Cerebellar cortex (tissue), 1 donor: ENCODE data around the gene CEP350.

Source experiments
- DNase-seq: peaks from one replicate; pipeline ENCODE4 v3.0.0-alpha.2; 2015; ENCODE audit warnings: low spot score

The CEP350 gene

DNA sequence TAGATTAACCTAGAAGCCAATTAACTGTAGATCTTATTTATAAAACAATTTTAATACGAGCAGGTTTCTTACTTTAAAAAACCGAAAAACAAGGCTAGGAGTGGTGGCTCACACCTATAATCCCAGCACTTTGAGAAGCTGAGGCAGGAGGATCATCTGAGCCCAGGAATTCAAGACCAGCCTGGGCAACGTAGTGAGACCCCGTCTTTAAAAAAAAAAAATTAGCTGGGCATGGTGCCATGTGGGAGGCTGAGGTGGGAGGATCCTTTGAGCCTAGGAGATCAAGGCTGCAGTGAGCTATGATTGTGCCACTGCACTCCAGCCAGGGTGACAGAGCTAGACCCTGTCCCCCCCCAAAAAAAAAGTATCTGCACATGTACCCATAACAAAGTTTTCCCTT, 110.8 kb downstream of the CEP350 start:
- no peak for DNase-seq

DNA sequence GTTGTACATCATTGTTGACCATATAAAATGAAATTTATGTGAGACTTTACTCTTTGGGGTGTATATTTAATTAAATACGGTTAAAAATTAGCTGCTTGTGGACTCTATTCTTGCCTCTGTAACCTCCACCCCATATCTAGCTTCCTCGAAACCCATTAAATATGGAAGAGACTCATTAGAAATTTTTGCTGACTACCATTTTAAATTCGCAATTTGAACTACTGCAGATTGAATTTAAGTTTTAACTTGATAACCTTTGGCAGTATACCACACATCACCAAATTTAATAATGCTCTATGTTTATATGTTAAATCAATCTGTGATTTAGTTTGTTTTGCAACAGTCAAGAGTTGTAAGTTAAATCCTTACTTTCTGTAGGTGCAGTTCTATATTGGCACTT, 111.5 kb downstream of the CEP350 start:
- no peak for DNase-seq

- no peak for DNase-seq
Measured at GRCh38 chr1:180070286-180070685, 115.7 kb downstream of the CEP350 start.

GRCh38 chr1:180071759-180072158, 117.1 kb downstream of the CEP350 start:
- no peak for DNase-seq

DNA sequence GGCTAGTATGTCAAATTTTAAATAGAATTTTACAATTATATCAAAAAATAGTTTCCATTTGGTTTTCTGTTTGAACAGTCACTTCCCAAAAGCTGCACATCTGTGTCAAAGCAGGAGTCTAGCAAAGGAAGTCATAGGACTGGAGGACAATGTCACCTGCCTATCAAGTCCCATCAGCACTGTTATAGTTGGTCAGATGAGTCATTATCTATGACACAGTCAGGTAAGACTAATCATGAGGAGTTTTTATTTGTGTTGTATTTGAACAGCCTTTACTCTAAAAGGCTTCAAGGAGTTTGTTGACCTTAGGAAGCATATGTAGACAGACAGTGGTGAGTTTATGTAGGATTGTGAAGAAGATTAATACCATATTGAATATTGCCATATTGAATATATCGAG, 125.8 kb downstream of the CEP350 start:
- no peak for DNase-seq

DNA sequence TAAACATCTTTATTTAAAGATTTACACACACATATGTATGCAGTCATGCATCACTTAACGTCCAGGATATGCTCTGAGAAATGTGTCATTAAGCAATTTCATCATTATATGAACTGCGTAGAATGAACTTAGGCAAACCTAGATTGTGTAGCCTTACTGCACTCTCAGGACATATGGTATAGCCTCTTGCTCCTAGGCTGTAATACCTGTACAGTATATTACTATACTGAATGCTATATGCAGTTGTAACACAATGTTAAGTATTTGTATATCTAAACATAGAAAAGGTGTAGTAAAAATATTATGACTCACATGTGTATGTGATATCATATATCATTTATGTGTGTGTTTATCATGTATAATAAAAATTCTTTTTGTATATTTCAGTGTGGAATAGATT, 126.9 kb downstream of the CEP350 start:
- no peak for DNase-seq

DNA sequence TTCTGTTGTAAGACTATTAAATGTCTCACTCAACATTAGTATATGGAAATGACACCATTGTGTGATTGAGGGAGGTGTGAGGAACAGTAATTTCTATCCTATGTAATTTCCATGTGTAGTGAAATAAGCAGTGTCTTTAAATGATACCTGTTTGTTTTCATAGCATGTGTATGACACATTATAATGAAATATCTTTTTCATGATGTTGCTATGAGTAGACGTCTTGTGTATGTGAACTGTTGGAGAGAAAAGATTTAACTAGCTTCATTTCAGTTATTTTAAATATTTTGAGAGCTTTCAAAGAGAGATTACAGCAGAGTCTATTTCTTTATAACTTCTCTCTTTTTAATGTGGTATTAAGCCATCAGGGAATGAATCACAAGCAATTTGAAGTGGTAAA, 128.6 kb downstream of the CEP350 start:
- no peak for DNase-seq

- no peak for DNase-seq
Measured at GRCh38 chr1:180084867-180085266, 130.3 kb downstream of the CEP350 start.

DNA sequence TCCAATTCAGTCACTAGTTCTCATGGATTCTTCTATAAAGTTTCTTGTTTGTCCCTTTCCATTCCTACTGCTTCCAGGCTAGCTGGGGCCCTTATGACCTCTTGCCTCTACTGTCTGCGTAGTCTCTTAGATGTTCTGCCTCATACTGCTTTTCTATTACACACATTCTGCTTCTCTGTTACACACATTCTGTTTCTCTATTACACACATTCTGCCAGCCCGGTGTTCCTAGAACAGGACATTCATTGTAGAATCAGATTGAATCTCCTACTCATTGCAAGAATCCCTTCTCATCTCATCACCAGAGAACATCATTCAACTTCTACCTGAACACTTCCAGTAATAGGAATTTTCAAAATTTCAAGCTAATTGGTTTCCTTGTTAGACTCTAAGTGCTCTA, 130.7 kb downstream of the CEP350 start:
- DNase-seq = no peak

DNA sequence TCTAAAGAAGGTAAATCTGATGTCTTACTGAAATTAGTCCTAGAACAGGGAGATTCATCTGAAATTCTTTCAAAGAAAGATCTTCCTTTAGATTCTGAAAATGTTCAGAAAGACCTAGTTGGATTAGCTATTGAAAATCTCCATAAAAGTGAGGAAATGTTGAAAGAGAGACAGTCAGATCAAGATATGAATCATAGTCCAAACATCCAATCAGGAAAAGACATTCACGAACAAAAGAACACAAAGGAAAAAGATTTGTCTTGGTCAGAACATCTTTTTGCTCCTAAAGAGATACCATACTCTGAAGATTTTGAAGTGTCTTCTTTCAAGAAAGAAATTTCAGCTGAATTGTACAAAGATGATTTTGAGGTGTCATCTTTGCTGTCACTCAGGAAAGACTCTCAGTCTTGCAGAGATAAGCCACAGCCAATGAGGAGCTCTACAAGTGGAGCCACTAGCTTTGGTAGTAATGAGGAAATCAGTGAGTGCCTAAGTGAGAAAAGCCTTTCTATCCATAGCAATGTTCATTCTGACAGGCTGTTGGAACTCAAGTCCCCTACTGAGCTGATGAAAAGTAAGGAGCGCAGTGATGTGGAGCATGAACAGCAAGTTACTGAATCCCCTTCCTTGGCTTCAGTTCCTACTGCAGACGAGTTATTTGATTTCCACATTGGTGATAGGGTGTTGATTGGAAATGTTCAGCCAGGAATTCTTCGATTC, 138.5 kb downstream of the CEP350 start:
- DNase-seq = no peak

DNA sequence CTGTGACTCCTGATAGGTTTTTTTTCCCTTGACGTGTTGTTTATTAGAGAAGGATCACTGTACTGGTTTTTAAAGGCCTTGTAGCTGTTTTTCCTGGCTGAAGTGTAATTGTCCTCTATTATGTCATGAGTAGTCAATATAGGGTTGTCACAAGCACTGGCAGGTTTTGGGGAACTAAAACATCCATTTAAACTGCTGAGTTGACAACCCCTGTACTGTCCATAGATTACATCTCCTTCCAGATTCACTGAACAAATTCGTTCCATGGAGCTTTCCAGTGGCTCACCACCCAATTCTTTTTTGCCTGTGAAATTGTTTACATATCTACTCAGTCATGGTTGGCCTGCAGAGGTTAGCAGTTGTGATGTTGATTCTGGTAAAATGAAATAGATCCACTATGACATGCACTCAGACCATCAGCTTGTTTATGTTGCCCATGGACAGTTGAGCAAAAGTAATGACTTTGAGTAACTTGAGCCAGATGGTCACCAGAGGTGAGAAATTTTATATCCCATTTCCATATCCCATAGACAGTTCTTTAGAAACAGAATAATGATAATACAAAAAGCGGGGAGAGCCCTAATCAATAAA, 140.2 kb downstream of the CEP350 start:
- DNase-seq = no peak

DNA sequence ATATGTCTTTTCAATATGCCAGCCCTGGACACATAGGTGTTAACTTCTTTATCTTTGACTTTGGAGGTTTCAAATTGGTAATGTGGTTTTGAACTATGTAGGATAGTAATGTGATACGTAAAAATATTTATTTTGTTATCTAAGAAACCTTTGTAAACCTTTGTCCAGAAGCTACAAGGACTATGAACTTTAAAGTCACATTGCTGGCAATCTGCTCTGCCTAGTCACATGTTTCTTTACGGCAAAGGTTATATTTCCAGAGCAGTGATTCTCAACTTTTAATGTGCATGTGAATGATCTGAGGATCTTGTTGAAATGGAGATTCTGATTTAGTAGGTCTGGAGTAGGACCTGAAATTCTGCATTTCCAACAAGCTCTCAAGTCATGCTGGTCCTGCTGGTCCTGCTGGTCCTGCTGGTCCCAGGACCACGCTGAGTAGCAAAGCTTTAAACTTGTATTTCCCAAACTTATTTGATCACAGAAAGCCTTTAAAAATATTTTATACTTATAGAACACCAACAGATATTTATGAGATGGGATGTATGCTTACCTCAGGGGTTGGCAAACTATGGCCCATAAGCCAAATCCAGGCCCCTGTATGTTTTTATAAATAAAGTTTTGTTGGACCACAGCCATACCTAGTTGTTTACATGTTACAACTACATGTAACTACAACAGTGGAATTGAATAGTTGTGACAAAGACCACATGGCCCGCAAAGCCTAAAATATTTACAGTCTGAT, 142.1 kb downstream of the CEP350 start:
- no peak for DNase-seq

DNA sequence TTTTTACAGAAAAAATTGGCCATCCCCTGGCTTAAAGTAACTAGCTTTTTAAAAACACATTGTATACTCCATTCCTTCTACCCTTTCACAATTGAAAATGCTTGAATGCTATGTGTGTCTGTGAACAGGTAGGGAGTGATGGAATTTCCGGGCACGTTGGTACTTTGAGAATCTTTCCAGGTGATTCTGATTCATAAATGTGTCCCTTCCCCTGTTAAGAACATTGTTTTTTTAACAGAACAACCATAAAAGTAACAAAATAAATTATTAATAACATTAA, 142.7 kb downstream of the CEP350 start:
- no peak for DNase-seq

DNA sequence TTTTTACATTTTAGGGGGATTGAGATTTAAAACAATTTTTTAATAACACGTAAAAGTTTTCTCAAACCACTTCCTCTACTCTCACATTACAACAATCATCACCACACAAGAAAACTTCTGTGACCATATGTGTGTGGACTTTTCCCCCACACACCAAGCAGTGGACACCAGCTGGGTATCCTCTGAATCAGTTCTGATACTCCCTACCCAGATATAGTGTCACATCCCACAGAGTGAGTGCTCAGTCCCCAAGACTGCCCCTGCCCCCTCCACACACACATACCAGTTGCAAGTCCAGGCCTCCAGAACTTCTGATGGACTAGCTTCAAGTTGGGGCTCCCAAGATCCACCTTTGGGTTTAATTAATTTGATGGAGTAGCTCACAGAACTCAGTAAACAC, 146.8 kb downstream of the CEP350 start:
- DNase-seq = no peak

DNA sequence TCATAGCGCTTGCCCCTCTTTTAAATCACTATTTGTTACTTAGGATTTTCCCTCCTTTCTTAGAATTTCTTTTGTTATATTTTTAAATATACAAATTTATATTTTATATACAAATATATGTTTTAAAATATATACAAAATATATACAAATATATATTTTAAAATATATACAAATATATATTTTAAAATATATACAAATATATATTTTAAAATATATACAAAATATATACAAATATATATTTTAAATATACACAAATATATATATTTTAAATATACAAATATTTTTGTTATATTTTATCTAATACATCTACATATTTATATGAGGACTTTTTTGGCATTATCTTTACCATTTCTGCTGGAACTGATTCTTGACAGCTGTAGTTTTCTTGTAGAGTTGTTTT, 149.2 kb downstream of the CEP350 start:
- no peak for DNase-seq

GRCh38 chr1:180112091-180112490, 157.5 kb downstream of the CEP350 start:
- DNase-seq = no peak

DNA sequence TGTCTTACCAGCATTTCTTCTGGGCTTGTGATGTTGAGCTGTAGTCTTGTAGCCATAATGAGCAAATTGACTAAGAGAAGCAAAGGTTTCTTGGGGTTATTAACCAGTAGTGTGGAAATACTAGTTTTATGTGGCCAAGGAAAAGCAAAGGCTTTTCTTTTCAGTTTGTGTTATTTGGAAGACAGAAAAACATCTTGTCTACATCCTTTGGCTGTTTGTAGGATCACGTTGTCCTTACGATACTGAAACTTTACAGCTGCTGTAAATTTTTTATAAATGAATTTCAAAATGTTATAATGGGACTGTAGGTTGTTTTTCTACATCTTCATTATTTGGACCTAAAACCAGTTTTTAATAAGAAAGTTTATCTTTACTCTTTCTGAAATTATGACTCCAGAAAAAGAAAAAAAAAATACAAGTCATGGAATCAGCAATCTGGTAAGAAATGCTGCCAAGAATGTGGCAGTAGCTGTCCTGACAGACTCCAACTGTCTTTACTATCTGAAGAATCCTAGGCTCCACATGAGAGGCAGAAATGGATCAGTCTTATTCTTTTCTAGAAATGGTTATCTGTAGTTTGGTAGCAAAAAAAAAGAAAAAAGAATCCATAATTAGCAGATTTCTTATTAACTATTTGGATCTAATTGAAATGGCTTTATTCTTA, 158.5 kb downstream of the CEP350 start:
- DNase-seq = no peak

DNA sequence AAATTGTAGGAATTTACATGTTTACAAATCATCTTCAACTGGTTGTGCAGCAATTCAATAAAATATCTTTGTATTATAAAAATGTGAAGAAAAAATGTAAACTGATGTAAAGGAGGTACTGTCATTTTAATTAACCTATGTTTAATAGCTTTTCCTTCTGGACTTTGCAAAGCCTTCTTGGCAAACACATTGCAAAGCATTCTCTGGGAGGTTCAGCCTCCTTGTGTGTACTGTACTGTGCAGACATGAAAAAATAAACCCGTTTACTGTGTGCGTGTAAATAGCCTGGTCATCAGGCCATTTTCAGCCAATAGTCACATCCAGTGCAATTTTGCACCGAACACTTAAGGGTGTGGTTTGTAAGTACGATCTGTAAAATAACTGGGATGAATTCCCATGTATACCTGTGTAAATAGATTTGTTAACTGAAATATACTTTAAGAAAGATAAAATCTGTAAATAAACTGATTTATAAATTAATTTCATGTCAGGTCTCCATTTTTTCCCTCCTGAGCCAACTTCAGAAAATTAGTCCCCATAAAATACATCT, 159.9 kb downstream of the CEP350 start:
- no peak for DNase-seq

GRCh38 chr1:180116964-180117763, 162.6 kb downstream of the CEP350 start:
- DNase-seq = no peak

DNA sequence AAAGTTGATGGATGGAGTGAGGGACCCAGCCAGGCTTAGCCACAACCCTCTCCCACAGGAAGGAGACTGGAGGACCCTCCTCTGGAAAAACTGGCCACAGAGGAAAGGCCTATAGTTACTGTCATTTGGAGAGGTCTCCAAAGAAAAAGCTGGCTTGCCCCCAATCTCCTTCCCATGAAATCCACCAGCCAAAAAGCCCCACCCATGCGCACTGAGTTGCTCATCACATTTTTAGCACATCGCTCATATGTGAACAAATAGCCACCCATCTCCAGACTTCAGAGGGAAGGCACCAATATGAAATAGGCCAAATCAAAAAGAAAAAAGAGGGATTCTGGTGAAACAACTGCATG, 163.1 kb downstream of the CEP350 start:
- no peak for DNase-seq

- no peak for DNase-seq
Measured at GRCh38 chr1:180119837-180120236, 165.2 kb downstream of the CEP350 start.

- no peak for DNase-seq
Measured at GRCh38 chr1:180123463-180123936, 168.9 kb downstream of the CEP350 start.
